HG02588 (cell line): ENCODE data around the gene HOXD9.

Source experiments
- ATAC-seq: cut with Tn5 transposase; IDR thresholded peaks from one replicate; pipeline ENCODE4 v1.9.1; 2021; ENCODE audit warnings: mild to moderate bottlenecking, moderate library complexity; ENCODE audit not compliant: unreplicated experiment

HOXD9 gene

DNA sequence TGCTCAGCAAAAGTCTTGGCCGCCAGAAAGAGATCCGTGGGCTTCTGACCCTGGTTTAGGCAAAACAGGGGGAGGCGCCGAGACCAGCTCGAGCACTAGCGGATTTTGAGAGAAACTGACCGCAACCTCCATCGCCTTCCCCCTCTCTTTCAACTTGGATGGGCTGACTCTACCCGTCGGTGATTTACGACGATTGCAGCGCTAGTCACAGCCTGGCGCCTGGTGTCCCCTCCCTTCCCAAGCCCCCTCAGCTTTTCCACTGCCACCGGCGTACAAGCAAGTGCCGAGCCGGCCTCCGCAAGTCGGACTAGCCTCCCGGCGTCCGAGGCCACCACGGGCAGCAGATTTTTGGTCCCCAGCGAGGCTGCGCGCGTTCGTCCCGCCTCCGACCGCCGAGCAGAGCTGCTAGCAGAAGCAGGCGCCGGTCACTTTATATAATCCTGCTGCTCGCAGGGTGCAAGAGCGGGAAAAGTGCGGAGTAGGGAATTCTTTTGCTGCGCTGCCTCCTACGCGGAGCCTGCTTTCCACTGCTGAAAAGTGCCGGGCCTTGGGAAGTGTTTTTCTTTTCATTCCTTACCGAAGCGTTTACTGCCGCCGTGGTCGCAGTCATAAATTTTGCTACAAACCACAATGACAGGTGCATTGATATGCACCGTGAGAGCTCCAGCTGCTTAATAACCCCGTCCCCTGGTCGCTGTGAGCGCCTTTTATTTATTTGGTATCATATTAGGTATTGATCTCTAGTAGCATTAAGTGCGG is 42.3 kb downstream of the HOXD9 start:
- ATAC-seq: no peak

GRCh38 chr2:176165370-176166050 is 43.0 kb downstream of the HOXD9 start:
- ATAC-seq: no peak

- no peak for ATAC-seq
Measured at GRCh38 chr2:176166272-176166671, 43.8 kb downstream of the HOXD9 start.

DNA sequence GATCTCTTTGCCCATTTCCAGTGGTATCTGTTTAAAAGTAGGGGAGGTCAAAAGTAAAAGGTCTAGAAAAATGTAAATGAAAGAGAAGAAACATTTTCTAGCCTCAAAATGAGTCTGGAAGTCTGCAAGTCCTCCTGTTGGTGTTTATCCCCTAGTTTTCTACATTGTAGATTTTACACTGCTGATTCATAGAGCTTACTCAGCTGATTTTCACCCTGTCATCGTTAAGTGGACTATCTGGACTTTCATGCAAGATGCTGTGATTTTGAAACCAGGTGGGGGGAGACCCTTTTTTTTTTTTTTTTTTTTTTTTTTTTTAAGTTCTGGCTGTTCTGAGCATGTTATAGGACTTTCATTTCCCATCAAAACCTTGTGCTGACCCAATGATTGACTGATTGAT is 44.9 kb downstream of the HOXD9 start:
- ATAC-seq: no peak

GRCh38 chr2:176169181-176169580 is 46.7 kb downstream of the HOXD9 start:
- ATAC-seq: no peak

- ATAC-seq: no peak
Measured at GRCh38 chr2:176169711-176170110, 47.2 kb downstream of the HOXD9 start.

GRCh38 chr2:176170602-176171305 is 48.2 kb downstream of the HOXD9 start:
- no peak for ATAC-seq

GRCh38 chr2:176171351-176172006 is 49.0 kb downstream of the HOXD9 start:
- ATAC-seq: no peak

GRCh38 chr2:176172007-176172894 is 49.7 kb downstream of the HOXD9 start:
- no peak for ATAC-seq

DNA sequence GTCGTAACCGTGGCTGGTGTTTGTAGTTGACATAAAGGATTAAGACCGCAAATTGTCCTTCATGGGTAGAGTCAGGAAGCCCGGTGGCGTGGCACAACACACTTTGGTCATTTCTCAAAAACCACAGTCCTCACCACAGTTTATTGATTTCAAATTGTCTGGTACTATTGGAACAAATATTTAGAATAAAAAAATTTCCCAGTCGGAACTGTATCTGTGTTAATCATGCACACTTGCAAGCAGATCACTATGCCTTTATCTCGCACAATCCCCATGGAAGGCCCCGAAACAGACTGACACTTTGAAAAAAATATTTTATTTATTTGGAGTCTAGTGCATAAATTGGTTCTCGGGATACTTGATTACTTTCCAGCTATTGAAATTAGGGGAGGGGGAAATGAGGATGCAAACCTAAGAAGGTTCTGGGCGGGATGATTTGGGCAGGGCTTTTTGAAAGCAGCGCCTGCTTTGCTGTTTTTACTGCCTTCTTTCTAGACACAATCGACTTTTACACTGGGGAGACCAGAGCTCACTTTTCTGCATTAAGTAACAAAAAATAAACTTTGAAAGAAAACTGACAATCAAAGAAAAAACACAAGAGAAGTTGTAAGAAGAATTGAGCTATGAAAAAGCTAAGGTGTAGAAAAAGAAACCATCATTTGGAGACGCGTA is 50.5 kb downstream of the HOXD9 start:
- ATAC-seq: no peak

DNA sequence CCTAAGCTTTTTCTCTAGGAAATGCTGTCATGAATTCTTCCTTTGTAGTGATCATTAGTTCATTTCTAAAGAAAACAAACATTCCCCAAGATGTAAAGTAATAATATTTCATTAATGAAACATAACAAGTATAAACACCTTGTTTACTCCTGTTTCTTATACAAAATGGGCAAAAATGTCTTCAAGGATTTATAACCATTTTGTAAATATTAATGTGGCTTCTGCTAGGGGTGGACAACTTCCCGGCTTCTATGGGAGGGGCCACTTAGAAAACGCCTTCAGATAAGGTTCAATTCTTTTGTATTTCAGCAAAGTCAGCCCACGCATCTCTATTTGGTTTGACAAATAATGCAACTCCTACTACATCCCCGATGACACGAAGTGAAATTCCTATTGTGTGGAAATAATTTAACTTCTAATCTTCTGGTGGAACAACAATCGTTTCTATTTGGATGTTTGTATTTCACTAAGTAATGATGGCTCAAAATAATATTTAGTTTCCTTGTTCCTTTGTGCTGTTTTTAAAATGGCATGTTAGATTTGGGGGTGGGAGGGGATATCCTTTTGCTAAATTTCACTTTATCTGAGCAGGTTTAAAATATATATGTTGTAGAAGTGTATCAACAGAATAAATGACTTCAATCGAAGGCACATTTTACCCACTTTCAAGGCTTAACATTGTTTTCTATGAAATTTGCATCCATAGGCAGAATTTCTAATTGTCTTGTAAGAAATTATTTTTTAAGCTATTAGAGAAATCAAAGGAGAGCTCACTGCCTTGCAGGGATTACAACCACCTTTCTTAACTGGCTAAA is 51.3 kb downstream of the HOXD9 start:
- ATAC-seq: no peak

- no peak for ATAC-seq
Measured at GRCh38 chr2:176174382-176174823, 51.9 kb downstream of the HOXD9 start.
